ENCODE results near the gene USP25. TPM values are rescaled to one million over a fixed set of nuclear protein-coding genes. Genes with fewer than 3 reads are reported as not detected.
A peak's percentile ranks its signal among the peaks of the same experiment; 100 is the strongest.

Gene USP25
- total and polyA plus RNA-seq, 9 of the 15 experiments (the other 6 are each of a cell fraction or from before 2014, with no cell fraction given) = 7.8 to 44.9 (median 31.4) TPM

DNA sequence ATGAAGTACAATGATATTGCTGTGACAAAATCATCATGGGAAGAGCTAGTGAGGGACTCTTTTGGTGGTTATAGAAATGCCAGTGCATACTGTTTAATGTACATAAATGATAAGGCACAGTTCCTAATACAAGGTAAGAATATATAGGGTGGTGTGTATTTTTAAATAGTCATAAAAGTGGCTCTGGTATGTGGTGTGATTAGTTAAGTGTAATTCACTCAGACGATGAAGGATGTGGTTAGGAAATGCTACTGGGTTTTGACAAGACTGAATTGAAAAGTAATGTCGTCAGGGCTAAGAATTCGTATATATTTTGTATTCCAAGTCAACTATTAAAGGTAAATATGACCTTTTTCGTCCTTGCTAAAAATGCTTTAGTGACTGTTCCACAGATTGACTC lies 101.7 kb downstream of the USP25 start:
- Histone ChIP-seq H3K4me1 (replicated peaks in 1 of 2; ENCODE audit: control insufficient read depth in 2 of 2, insufficient read depth in 2 of 2, low read length in 2 of 2) (no peaks in the 10 kb centered on the region), H3K4me2 (ENCODE audit: insufficient read depth, low read length) (no peak overlapping the region), H3K9ac (ENCODE audit: insufficient read depth in 1 of 2, low read depth in 2 of 2, low read length in 2 of 2) (no peak overlapping the region), H3K9me1 (ENCODE audit: control insufficient read depth, insufficient read depth, low read length) (no peaks in the 10 kb centered on the region), H4K20me1 (replicated peaks; ENCODE audit: control insufficient read depth, insufficient read depth, low read length) (no peaks in the 10 kb centered on the region), H3K79me2 (ENCODE audit: control insufficient read depth, insufficient read depth, low read length) (no peaks in the 10 kb centered on the region), H3K36me3 (ENCODE audit: control insufficient read depth, insufficient read depth, low read length) (peaks cover 68% of the 10 kb centered on the region), H3K27me3 (ENCODE audit: control insufficient read depth in 2 of 2, insufficient read depth in 2 of 2, low read length in 2 of 2) (no peaks in the 10 kb centered on the region), H3K27ac (ENCODE audit: extremely low read depth, low read depth, low read length) (no peak overlapping the region), H2AFZ (ENCODE audit: low read depth, low read length) (no peak overlapping the region), H3K9me3 (replicated peaks; ENCODE audit: control insufficient read depth, insufficient read depth, low read depth, low read length) (no peaks in the 10 kb centered on the region), H3K4me3 (no peak overlapping the region)
- no peak for TF ChIP-seq TCF3 (CRISPR knock-in tag; IDR thresholded peaks at IDR 0.05)
- TF ChIP-seq NBN (IDR thresholded peaks at IDR 0.05; ENCODE audit: low read depth) = no peak
- no peak for TF ChIP-seq ZFP36 (IDR thresholded peaks at IDR 0.05; ENCODE audit: low read depth, low read length, partially characterized antibody)
- no peak for TF ChIP-seq CBFA2T3 (IDR thresholded peaks at IDR 0.05)
- no peak for TF ChIP-seq NFIX (CRISPR knock-in tag; IDR thresholded peaks at IDR 0.05; ENCODE audit: low read depth)
- TF ChIP-seq LARP7 (IDR thresholded peaks at IDR 0.05) = no peak
- DNase-seq (ENCODE audit: extremely low read depth in 1 of 4, low spot score in 3 of 4) = no peak
- no peak for FAIRE-seq
- WGBS (ENCODE audit: insufficient coverage, low coverage, missing lambda C conversion rate) = 89% methylated on average over 4 of the region's 4 CpGs
- BruUV-seq (replicated peaks) = no TSS peak
- ChIA-PET CTCF (ENCODE audit: low intra/inter-chr PET ratio) (no interaction called here), POLR2A (no interaction called here)
- intact Hi-C loops (cut with micrococcal nuclease) = no loop called here
- no peak for ATAC-seq
- in situ Hi-C loops (cut with MboI) = no loop called here

DNA sequence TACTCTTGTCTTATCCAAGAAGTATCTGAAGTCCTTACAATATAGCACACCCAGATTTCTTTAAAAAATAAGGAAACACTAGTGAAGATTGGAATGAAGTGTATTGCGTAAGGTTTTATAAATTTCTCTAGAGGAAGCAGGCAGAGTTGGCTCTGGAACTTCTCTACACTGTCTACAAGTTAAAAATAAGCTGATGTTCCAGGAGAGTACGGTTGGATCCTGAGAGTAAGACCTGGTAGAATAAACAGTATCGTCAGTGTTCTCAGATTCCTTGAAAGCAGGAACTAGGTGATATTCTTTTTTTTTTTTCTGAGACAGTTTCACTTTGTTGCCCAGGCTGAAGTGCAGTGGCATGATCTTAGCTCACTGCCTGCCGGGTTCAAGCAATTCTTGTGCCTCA lies 107.9 kb downstream of the USP25 start:
- Histone ChIP-seq H3K9me3 (replicated peaks; ENCODE audit: control insufficient read depth, insufficient read depth, low read depth, low read length) (no peaks in the 10 kb centered on the region), H3K36me3 (ENCODE audit: control insufficient read depth, insufficient read depth, low read length) (peaks cover 37% of the 10 kb centered on the region; the same call in 2 of the 3 replicates), H3K4me3 (no peak overlapping the region), H3K27ac (ENCODE audit: extremely low read depth, low read depth, low read length) (no peak overlapping the region), H3K4me1 (replicated peaks in 1 of 2; ENCODE audit: control insufficient read depth in 2 of 2, insufficient read depth in 2 of 2, low read length in 2 of 2) (no peaks in the 10 kb centered on the region), H3K27me3 (ENCODE audit: control insufficient read depth in 2 of 2, insufficient read depth in 2 of 2, low read length in 2 of 2) (no peaks in the 10 kb centered on the region), H2AFZ (ENCODE audit: low read depth, low read length) (no peak overlapping the region), H3K9me1 (ENCODE audit: control insufficient read depth, insufficient read depth, low read length) (no peaks in the 10 kb centered on the region), H3K4me2 (ENCODE audit: insufficient read depth, low read length) (no peak overlapping the region), H4K20me1 (replicated peaks; ENCODE audit: control insufficient read depth, insufficient read depth, low read length) (no peaks in the 10 kb centered on the region), H3K9ac (ENCODE audit: insufficient read depth in 1 of 2, low read depth in 2 of 2, low read length in 2 of 2) (no peak overlapping the region), H3K79me2 (ENCODE audit: control insufficient read depth, insufficient read depth, low read length) (no peaks in the 10 kb centered on the region)
- no peak for ATAC-seq
- DNase-seq (ENCODE audit: extremely low read depth in 1 of 4, low spot score in 3 of 4) = no peak
- BruUV-seq (replicated peaks) = no TSS peak
- intact Hi-C loops (cut with micrococcal nuclease) = no loop called here
- ChIA-PET CTCF (ENCODE audit: low intra/inter-chr PET ratio) (no interaction called here), POLR2A (interaction anchor here (0.6 kb wide), 1 partner anchor 107 kb away, joined by 3 read pairs; no protein-coding TSS in a partner anchor)
- WGBS (ENCODE audit: insufficient coverage, low coverage, missing lambda C conversion rate) = 96% methylated on average over 4 of the region's 4 CpGs
- FAIRE-seq = no peak
- in situ Hi-C loops (cut with MboI) = no loop called here
- TF ChIP-seq, protein P1, sequence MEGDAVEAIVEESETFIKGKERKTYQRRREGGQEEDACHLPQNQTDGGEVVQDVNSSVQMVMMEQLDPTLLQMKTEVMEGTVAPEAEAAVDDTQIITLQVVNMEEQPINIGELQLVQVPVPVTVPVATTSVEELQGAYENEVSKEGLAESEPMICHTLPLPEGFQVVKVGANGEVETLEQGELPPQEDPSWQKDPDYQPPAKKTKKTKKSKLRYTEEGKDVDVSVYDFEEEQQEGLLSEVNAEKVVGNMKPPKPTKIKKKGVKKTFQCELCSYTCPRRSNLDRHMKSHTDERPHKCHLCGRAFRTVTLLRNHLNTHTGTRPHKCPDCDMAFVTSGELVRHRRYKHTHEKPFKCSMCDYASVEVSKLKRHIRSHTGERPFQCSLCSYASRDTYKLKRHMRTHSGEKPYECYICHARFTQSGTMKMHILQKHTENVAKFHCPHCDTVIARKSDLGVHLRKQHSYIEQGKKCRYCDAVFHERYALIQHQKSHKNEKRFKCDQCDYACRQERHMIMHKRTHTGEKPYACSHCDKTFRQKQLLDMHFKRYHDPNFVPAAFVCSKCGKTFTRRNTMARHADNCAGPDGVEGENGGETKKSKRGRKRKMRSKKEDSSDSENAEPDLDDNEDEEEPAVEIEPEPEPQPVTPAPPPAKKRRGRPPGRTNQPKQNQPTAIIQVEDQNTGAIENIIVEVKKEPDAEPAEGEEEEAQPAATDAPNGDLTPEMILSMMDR (IDR thresholded peaks at IDR 0.05 in 2 of 3, conservative IDR thresholded peaks at IDR 0.05 in 1 of 3; ENCODE audit: insufficient read depth in 2 of 3, low read depth in 1 of 3, low read length in 3 of 3) = no peak
- TF ChIP-seq HOXB6 (CRISPR knock-in tag; IDR thresholded peaks at IDR 0.05; ENCODE audit: borderline replicate concordance) (no peak), MTA2 (IDR thresholded peaks at IDR 0.05; ENCODE audit: low read depth) (no peak), CEBPG (CRISPR knock-in tag; IDR thresholded peaks at IDR 0.05) (no peak), CEBPG (tag; conservative IDR thresholded peaks at IDR 0.05 in 1 of 2, IDR thresholded peaks at IDR 0.05 in 1 of 2) (peak in 1 of 2 experiments; percentile 38; a peak in 1 of 4 replicates), CEBPB (tag; IDR thresholded peaks at IDR 0.05) (peak; percentile 66)
- TF ChIP-seq, protein P2, sequence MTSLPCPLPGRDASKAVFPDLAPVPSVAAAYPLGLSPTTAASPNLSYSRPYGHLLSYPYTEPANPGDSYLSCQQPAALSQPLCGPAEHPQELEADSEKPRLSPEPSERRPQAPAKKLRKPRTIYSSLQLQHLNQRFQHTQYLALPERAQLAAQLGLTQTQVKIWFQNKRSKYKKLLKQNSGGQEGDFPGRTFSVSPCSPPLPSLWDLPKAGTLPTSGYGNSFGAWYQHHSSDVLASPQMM (CRISPR knock-in tag; IDR thresholded peaks at IDR 0.05) = no peak
- TF ChIP-seq, protein P3, sequence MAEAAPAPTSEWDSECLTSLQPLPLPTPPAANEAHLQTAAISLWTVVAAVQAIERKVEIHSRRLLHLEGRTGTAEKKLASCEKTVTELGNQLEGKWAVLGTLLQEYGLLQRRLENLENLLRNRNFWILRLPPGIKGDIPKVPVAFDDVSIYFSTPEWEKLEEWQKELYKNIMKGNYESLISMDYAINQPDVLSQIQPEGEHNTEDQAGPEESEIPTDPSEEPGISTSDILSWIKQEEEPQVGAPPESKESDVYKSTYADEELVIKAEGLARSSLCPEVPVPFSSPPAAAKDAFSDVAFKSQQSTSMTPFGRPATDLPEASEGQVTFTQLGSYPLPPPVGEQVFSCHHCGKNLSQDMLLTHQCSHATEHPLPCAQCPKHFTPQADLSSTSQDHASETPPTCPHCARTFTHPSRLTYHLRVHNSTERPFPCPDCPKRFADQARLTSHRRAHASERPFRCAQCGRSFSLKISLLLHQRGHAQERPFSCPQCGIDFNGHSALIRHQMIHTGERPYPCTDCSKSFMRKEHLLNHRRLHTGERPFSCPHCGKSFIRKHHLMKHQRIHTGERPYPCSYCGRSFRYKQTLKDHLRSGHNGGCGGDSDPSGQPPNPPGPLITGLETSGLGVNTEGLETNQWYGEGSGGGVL (CRISPR knock-in tag; IDR thresholded peaks at IDR 0.05) = no peak
